Measurements from ENCODE around the gene ATP6AP1. TPM values are rescaled to one million over a fixed set of nuclear protein-coding genes. Genes with fewer than 3 reads are reported as not detected.

ATP6AP1 gene
- total RNA-seq, 1 donor from 2014 or later: 52.6 TPM

DNA sequence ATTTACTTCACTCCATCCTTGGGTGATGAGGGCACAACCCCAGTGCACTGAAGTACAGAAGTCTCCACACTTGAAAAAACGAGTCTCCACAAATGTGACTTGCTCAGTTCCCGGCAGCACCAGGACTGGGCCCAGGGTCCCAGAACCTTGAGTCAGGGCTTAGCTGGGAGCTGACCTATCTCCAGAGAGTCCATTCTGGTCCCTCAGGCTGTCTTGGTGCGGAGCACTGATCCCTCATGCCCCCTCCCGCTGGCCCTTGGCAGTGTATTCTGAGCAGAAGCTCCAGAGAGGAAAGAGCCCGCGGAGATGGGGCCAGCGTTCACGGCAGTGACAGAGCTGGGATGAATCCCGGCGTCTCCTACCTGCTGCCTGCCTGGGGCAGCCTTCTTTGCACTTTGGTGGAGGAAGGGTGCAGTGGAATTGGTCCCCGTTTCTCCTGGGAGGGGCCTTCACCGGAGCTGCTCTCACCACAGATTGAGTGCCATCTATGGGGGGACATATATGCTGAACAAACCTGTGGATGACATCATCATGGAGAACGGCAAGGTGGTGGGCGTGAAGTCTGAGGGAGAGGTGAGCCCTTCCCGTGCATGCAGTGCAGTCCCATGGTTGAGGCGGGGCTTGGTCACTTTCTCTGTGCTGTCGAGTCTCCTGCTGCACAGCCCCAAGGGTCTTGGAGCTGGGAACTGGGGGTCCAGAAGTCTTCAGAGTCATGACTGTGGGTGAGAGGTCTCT lies 12.3 kb downstream of the ATP6AP1 start:
- TF ChIP-seq CTCF (IDR thresholded peaks at IDR 0.05): no peak
- Histone ChIP-seq H3K36me3 (peaks cover 15 to 33% of the 10 kb centered on the region in 2 donors), H3K27me3 (no peaks in the 10 kb centered on the region), H3K4me1 (peaks cover 3 to 21% of the 10 kb centered on the region in 2 donors), H3K9me3 (no peaks in the 10 kb centered on the region), H3K27ac (no peak overlapping the region), H3K4me3 (no peak overlapping the region)
- DNase-seq (ENCODE audit: low spot score in 2 of 2): no peak
- intact Hi-C loops (cut with DNase I): loop anchor here (5.0 kb wide), 2 partner anchors 33 to 37 kb away; partner anchors contain the start of genes DNASE1L1 and LAGE3

GRCh38 chrX:154441564-154441963 lies 13.1 kb downstream of the ATP6AP1 start:
- intact Hi-C loops (cut with DNase I): loop anchor here (5.0 kb wide), 2 partner anchors 34 to 36 kb away; partner anchors contain the start of genes DNASE1L1 and LAGE3
- peaks cover 15 to 33% of the 10 kb centered on the region in 2 donors for H3K36me3 ChIP-seq
- H3K4me3 ChIP-seq: no peak overlapping the region
- H3K9me3 ChIP-seq: no peaks in the 10 kb centered on the region
- no peak for DNase-seq (ENCODE audit: low spot score in 2 of 2)
- peaks cover 0 to 21% of the 10 kb centered on the region in 2 donors for H3K4me1 ChIP-seq
- TF ChIP-seq CTCF (IDR thresholded peaks at IDR 0.05): no peak
- no peaks in the 10 kb centered on the region for H3K27me3 ChIP-seq
- no peak overlapping the region for H3K27ac ChIP-seq

DNA sequence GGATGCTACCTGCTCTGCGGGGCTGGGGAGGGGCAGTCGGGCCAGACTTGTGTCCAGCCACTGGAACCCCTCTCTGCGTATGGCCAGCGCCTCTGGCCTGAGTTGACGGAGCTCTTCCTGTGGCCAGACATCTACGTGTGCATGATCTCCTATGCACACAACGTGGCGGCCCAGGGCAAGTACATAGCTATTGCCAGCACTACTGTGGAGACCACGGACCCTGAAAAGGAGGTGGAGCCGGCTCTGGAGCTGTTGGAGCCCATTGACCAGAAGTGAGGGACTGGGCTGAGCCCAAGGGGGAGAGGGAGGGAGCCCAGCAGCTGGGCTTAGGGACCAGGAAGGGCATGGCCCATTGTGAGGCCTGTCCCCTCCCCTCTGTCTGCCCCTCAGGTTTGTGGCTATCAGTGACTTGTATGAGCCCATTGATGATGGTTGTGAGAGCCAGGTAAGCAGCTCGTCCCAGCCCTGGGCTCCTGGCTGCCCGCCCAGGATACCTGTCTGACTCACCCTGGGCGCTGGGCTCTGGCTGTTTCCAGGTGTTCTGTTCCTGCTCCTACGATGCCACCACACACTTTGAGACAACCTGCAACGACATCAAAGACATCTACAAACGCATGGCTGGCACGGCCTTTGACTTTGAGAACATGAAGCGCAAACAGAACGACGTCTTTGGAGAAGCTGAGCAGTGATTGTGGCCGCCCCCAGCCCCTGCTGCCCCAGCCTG lies 13.7 kb downstream of the ATP6AP1 start:
- no peak for DNase-seq (ENCODE audit: low spot score in 2 of 2)
- no peaks in the 10 kb centered on the region for H3K27me3 ChIP-seq
- H3K9me3 ChIP-seq: no peaks in the 10 kb centered on the region
- TF ChIP-seq CTCF (IDR thresholded peaks at IDR 0.05): no peak
- H3K4me3 ChIP-seq: no peak overlapping the region
- peaks cover 0 to 21% of the 10 kb centered on the region in 2 donors for H3K4me1 ChIP-seq
- H3K27ac ChIP-seq: no peak overlapping the region
- intact Hi-C loops (cut with DNase I): loop anchor here (5.0 kb wide), 2 partner anchors 35 kb away; partner anchors contain the start of genes DNASE1L1 and LAGE3
- peaks cover 15 to 33% of the 10 kb centered on the region in 2 donors for H3K36me3 ChIP-seq

DNA sequence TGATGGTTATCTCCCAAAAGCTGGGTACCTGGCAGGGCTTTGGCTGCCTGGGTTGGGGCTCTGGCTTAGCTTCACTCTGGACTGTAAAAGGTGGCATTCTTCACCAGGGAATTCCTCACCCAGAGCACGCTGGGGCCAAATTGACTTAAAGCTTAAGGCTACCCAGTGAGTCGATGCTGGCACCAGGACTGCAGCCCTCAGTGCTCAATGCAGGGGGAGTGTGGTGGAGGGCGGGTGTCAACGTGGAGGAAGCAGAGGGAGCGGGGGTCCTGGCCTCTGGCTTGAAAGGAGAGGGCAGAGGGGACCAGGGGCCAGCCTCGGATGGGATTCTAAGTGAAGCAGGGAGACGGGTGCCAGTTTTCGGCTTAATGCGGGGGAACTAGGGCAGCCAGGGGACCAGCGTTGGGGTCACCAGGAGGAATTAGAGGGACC lies 15.0 kb downstream of the ATP6AP1 start:
- intact Hi-C loops (cut with DNase I): loop anchor here (5.0 kb wide), 2 partner anchors 34 to 36 kb away; partner anchors contain the start of genes DNASE1L1 and LAGE3
- Histone ChIP-seq H3K27me3 (no peaks in the 10 kb centered on the region), H3K4me1 (peaks cover 0 to 18% of the 10 kb centered on the region in 2 donors), H3K4me3 (peak overlapping the region; percentile 77 to 85), H3K27ac (peak overlapping the region; percentile 80 to 83), H3K9me3 (no peaks in the 10 kb centered on the region), H3K36me3 (peaks cover 19 to 35% of the 10 kb centered on the region in 2 donors)
- no peak for DNase-seq (ENCODE audit: low spot score in 2 of 2)
- no peak for TF ChIP-seq CTCF (IDR thresholded peaks at IDR 0.05)

DNA sequence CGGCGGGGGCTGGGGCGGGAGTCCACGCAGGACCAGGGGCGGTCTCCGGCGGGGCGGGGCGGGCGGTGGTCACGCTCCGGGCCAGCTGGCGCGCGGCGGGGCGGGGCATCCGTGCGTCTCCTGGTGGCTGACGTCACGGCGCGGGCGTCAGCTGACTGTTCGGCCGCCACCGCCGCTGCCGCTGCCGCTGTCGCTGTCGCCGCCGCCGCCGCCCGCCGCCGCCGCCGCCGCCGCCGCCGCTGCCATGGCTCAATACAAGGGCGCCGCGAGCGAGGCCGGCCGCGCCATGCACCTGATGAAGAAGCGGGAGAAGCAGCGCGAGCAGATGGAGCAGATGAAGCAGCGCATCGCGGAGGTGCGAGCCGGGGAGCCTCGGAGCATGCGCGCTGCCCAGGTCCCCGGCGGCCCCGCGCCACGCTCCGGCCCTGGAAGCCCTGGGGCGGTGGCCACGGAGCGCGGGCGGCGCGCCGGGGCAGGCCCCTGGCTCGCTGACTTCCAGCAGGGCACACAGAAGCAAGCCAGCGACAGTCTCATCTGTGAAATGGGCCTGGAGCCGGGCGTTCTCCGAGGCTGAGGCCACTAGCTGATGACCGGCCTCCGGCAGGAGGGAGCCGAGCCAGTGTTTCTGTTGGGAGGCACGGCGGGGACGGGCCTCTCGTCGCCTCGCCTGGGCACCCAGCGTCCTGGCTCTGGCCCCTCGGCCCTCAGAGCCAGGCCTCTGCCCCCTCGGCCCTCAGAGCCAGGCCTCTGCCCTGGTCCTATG lies 15.7 kb downstream of the ATP6AP1 start, which contains the start of gene FAM50A:
FAM50A (plus strand) TSS at position 150 of the 763 bp plus-strand sequence; CDS start at position 245, 95 bp downstream.
- H3K27me3 ChIP-seq: no peaks in the 10 kb centered on the region
- peak within 1 kb of the TSS; percentile 80 to 83 for H3K27ac ChIP-seq
- intact Hi-C loops (cut with DNase I): loop anchor here (5.0 kb wide), 2 partner anchors 33 to 37 kb away; partner anchors contain the start of genes DNASE1L1 and LAGE3
- TF ChIP-seq CTCF (IDR thresholded peaks at IDR 0.05): peak in 1 of 3 experiments; percentile 26
- H3K4me1 ChIP-seq: peaks cover 0 to 13% of the 10 kb centered on the region in 2 donors
- peaks cover 25 to 42% of the 10 kb centered on the region in 2 donors for H3K36me3 ChIP-seq
- no peaks in the 10 kb centered on the region for H3K9me3 ChIP-seq
- H3K4me3 ChIP-seq: peak within 1 kb of the TSS; percentile 77 to 85
- peak in 1 of 2 donors; percentile 85 for DNase-seq (ENCODE audit: low spot score in 2 of 2)

Measured in ascending aorta (tissue), 2 donors.